Measurements from ENCODE around the gene SDE2.
"Not testable (repeated sequence)": the region's sequence is repeated elsewhere in the genome, so short reads cannot be mapped to it uniquely, and the experiment has no call there.

Gene SDE2

DNA sequence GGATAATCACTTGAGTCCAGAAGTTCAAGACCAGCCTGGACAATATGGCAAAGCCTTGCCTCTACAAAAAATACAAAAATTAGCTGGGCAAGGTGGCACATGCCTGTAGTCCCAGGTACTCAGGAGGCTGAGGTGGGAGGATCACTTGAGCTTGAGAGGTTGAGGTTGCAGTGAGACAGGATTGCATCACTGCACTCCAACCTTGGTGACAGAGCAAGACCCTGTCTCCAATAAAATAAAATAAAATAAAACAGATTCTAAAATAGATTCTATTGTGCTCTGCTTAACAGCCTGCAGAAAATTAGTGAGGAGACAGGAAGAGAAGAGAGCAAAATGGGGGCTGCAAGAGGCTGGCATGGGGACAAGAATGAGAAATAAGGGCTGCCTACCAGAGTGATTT is 7.5 kb upstream of the SDE2 start:
- DNase-seq (ENCODE audit: low spot score): no peak

GRCh38 chr1:226004396-226004795 is 5.3 kb upstream of the SDE2 start:
- no peak for DNase-seq (ENCODE audit: low spot score)

GRCh38 chr1:226003502-226004170 is 4.5 kb upstream of the SDE2 start:
- DNase-seq (ENCODE audit: low spot score): no peak

DNA sequence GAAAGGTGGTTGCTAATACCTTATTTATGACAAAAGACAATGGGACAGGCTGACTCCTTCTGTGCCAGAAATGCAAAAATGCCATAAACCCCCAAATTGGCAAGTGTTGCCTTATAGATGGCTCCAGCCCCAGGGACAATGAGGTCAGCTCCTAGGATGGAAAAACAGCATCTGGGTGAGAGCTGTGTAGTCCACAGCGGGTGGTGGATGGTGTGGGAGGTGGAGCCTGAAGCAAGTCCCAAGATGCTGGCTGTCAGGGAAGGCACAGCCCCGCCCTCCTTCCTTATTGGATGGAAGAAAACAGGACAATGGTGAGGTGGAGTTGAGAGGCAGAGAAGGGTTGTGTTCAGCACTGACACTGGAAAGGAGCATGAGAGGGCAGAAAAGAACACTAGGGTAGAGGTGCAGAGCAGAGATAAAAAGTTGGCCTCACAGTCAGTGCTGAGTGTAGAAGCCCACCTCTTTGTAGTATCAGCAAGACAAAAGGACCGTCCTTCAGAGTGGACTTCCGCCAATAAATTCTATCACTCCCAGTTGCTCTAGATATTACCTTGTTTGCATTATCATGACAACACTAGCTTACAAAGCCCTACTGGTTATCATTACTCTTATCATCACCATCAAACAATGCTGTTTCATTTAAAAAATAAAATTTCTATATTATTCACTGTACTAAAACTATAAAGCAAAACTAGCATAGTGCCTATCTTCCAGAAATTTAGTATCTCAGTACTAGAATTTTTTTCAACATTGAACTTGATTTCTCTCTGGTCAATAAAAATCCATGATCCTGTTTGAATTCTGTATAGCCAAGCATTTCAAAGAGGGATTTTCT is 3.7 kb upstream of the SDE2 start:
- peak; percentile 77 for DNase-seq (ENCODE audit: low spot score)

GRCh38 chr1:226001963-226002666 is 3.0 kb upstream of the SDE2 start:
- peak; percentile 41 for DNase-seq (ENCODE audit: low spot score)

DNA sequence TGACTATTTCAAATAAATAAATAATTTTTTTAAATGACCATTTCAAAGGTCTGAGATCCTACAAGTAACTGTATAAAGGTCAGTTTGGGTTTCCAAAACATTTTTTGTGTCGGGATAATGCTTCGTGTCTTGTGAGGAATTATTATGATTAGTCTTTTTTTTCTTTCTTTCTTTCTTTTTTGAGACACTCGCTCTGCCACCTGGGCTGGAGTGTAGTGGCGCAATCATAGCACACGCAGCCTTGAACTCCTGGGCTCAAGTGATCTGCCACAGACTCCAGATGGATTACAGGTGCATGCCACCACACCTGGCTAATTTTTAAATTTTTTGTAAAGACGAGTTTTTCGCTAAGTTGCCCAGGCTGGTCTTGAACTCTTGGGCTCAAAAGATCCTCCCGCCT is 1.9 kb upstream of the SDE2 start:
- no peak for DNase-seq (ENCODE audit: low spot score)

- not testable (repeated sequence) for DNase-seq (ENCODE audit: low spot score)
Observed at GRCh38 chr1:226000493-226001081, 1.4 kb upstream of the SDE2 start.

DNA sequence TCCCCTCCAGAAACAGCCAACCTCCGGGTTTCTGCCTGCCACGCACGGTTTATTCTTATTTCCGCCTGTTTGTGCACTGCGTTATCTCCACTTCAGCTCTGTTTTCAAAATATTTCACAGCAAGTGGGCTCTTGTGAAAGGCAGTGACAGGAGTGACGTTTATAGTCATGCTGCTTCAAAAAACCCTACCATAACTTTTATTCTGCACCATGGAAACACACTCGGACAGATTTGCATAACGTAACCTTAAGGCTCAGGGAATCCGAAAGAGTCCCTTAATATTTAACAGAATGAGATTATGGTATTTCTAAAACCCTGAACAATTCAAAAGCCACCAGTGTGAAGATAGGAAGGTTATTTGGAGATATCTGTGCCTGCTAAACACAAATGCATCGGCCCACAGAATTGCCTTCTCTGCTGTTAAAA is 782 bp upstream of the SDE2 start:
- DNase-seq (ENCODE audit: low spot score): peak; percentile 48

- peak; percentile 11 for DNase-seq (ENCODE audit: low spot score)
Observed at GRCh38 chr1:225998560-225999226, 450 bp downstream of the SDE2 start.

GRCh38 chr1:225996946-225997545 is 2.1 kb downstream of the SDE2 start:
- no peak for DNase-seq (ENCODE audit: low spot score)

DNA sequence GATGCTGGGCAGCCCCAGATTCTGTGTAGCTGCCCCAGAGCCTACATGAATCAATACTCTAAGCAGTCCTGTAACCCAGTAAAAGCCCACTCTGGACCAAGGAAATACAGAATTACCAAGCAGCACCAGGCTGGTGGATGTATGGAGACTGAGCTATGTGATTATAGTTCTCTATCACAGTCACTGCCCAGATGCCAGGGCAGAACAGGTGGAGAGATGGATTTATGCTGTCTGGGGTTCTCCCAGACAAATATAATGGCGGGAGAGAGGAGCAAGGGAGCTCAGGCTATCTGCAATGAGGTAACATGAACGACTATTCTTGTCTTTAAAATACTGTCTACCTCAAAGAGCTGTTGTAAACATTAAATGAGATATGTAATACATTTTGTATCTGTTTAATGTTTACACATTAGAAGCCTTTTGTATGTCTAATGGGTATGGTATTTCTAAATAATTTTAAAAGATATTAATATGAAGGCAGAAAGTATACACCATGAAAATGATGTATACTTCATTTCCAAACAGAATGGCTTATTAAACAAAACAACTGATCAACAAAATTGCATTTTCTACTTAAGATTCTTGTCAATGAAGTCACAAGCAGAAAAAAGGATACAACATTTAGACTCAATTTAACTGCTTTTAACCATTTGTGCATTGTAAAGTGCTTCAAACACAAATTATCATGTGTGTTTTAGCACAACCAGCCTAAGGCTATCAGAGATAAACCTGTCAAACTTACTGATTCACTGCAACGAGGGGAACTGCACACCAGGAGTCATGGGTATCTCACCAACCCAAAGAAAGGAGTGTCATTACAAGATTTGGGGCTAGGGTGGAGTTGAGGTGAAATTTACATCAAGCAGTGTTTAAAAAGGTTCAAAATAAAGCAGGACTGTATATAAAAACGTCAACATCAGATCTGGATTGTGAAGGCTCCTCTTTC is 3.0 kb downstream of the SDE2 start:
- DNase-seq (ENCODE audit: low spot score): no peak

DNA sequence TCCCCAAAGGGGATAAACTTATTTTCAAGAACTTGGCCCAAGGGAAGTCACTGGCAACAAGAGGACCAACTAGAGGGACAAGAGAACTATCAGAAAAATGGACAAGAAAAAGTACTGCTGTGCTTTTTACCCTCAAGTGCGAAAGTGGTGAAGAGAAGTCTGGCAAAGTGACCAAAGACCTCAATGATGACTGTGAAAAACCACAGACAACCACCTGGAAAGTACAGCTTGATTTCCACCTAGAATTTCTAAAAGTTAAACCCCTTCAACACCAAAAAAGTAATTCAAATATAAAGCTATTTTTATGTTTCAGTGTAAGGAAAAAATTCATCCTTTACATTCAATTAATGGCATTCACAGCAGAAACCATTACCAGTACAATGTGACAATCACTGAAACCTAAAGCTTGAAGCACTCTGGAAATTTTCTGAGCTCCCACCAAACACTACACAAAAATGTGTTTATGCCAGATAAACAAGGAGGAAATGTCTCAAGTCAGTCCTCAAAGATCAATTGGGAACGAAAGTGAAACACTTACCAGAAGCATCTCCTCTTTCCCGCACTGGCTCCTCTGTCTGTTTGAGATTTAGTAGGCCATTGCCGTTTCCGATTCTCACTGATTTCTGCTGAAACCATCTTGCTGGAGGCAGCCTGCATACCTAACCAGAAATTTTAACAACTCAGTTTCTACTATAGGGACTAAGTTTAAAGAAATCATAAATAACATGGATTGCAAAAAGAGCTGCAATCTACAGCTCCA is 8.3 kb downstream of the SDE2 start:
- DNase-seq (ENCODE audit: low spot score): no peak

DNA sequence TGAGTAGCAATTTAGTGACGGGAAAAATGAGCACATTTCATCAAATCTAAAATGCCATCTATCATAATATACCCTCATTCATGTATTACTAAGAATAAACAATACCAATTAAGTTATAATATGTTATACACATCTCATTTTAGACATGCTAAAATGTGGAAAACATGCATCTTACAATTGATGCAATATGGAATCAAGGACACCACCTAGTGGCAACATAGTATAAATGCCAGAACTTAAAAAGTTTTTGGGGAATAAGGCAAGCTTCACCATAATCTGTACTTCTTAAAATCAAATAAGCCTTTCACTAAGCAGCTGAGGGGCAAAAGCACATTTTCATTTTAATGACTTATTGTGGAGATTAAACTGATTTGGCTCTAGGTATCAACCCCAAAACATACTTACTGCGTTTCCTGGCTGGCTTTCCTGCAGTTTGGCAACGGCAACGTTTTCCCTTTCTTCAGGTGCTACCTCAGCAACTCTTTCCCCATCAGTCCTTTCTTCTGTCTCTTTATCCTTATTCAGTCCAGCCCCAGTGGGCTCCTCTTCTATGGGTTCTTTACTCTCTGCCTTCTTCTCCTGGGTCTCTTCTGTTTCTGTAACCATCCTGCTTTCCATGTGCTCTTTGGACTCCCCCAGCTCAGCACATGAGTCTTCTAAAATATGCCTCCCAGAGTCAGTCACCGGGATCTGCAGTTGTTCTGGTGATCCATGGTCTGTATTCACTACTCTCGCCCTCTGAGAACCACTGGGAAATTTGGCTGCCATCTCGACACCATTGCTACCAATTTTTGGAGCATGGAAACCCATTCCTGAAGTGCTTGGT is 11.4 kb downstream of the SDE2 start:
- DNase-seq (ENCODE audit: low spot score): peak; percentile 63

DNA sequence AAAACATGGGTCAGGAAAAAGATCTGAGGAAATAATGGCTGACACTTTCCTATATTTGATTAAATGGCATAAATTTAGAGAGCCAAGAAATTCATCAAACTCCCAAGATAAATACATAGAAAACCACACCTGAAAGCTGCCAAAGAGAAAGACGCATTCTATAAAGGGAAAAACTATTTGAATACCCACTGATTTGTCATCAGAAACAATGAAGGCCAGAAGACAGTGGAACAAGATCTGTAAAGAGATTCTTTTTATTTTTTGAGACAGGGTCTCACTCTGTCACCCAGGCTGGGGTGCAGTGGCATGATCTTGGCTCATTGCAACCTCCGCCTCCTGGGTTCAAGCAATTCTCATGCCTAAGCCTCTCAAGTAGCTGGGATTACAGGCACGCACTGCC is 17.4 kb downstream of the SDE2 start:
- peak; percentile 21 for DNase-seq (ENCODE audit: low spot score)

GRCh38 chr1:225980005-225980836 is 18.9 kb downstream of the SDE2 start:
- no peak for DNase-seq (ENCODE audit: low spot score)

DNA sequence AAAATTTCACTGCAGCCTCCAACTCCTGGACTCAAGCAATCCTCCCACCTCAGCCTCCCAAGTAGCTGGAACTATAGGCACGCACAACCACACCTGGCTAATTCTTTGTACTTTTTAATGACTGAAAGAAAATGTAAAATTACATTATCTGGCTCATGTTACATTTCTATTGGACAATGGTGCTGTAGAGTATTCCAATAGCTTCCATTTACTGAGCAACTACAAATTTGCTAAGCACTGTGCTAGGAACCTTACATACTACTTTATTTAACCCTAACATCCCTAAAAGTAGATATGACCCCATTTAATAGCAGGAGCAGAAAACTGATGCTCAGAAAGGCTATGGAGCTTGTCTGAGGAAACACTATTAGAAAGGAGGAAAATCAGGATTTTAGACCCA is 19.7 kb downstream of the SDE2 start:
- DNase-seq (ENCODE audit: low spot score): no peak

DNA sequence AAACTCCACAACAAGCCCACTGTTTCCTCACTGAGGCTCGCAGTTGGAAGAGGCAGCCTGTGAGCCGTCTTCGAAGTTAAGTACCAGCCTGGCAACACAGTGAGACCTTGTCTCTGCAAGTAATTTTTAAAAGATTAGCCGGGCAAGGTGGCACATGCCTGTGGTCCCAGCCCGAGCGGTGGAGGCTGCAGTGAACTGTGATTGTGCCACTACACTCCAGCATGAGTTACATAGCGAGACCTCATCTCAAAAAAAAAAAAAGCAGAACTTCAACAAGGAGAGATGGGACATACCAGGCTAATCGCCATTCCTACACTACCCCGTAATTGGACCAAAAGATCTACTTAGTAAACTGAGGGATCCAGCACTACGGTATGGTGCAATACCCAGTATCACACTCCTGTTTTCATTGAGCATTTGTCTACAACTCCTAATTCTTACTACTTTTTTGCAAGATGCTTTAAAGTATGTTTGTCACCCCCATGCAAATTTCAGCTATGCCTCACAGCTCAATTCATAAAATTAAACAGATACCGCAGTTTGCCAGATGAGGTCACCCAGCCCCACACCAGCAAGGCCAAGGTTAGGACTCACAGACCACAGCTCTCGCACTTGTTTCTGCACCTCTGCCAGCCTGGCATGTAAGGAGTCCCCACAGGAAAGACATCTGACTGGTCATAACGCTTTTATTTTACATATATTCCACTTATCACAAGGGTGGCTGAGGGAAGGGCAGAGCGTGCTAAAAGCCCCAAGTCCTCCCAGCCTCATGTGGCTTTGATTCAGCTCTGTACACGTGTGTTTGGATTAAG is 21.0 kb downstream of the SDE2 start:
- no peak for DNase-seq (ENCODE audit: low spot score)
